Effector CD8-positive, alpha-beta T cell (primary cell): Measurements from ENCODE around the gene MSI2.

Source experiments
- DNase-seq: peaks from one replicate; lab custom pipeline; 2025; lab: John Stamatoyannopoulos, UW

MSI2 gene

DNA sequence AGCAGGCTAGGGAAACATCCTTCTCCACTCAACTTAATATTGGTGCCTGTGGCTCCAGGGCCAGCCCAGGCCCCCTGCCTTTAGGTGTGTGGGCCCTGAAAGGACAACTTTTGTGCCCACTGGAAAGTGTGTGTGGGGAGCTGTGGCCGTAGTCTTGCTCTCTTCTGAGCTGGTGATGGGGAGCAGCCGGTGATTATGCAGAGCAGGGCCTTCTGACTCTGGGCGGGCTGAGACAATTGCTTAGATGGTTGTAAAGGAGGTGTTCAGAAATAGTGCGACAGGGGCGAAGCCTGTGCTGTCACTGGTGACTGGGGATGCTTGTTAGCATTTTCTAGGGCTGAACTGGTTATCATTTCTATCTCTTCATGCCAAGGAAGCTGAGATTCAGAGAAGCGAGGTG, 62.6 kb downstream of the MSI2 start:
- no peak for DNase-seq

DNA sequence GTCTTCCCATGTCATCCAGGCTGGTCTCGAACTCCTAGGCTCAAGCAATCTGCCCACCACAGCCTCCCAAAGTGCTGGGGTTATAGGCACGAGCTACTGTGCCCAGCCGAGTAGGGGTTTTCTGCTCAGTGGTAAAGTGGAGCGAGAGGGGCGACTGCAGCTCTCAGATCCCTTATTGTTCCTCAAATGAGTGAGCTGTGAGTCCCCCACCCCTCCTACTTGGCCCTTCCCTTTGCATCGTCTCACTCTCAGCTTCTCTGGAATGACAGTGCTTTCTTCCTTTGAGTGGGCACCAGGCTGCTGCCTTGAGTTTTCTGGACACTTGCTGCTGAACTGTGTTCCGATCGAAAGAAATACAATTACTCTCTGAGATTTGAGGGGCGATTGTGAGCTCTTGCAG, 63.5 kb downstream of the MSI2 start:
- DNase-seq = no peak

DNA sequence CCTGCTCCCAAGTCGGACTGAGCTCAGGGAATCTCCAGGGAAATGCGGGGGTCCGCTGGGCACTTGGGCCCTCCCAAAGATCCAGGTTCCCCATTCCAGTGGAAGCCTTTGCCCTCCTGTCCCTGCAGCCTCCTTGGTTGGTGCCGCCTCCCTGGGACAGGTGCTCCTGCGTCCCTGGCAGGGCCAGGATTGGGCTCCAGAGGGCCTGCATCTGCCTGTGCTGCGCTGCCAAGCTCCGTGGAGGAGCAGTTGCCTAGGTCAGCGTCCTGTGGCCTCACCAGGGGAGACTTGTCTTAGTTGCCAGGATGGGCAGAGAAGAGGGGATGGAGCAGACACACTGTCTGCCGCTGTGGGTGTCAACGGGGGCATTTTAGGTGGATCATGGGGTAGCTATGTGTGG, 67.1 kb downstream of the MSI2 start:
- no peak for DNase-seq

DNA sequence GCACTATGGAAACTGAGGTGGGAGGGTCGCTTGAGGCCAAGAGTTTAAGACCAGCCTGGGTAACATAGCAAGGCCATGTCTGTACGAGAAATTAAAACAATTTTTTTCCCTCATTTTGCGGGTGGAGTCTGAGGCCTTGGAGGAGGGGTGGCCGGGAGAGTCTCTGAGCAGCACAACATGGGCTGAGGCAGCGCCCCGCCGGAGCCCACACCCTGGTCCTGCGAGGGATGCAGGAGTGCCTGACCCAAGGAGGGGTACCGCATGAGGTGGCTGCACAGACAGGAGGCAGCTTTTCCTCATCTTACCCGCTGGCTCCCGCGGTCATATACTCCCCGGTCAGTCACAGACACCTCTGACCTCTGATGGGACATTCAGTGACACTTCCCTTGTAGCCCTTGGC, 67.7 kb downstream of the MSI2 start:
- no peak for DNase-seq

DNA sequence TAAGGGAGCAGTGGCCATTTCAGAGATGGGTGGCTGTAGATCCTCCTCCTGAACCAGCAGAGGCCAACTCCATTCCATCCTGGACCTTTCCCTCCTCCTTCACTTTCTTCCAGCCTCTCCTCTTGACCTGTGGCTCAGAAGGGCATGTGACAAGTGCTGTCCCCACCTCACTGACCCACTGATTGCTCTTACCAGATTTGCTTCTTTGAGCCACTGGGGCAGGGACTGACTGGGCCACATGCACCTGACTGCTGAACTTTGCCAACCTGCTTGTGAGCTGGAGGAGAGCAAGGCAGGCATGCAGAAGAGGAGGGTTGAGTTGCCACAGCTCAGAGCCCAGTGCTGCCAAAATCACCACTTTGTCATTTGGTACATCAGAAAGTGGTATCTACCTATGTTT, 68.3 kb downstream of the MSI2 start:
- DNase-seq = no peak

DNA sequence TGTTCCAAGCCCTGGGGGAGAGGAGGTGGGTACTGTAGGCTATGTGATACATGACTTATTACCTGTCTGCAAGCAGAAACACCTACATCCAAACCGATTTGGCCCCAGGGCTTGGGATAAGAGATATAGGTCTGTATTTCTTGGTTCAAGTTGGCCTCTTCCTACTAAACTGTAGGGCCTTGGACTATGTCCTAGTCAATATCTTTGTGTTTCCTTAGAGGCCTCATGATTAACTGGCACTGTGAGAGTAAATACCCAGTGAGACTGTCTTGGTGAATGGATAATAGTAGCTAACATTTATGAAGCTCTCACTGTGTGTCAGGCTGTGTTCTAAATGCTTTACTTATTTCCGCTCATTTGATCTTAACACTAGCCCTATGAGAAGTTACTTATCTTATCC, 70.0 kb downstream of the MSI2 start:
- no peak for DNase-seq

DNA sequence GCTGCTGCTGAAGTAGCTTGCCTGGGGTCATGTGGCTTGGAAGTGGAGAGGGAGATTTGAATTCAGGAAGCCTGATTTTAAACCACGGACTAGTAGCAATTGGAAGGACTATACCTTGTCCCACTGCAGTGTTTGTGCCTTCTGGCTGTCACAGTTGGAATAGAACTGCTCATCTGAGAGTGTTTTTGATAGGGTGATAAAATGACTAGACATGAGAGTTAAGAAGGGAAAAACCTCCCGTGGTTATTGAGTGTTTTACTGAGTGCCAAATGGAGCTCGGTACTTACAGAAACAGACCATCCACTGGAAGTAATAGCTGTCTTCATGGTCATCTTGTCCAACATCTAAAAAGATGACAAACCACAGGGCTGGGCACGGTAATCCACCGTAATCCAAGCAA, 70.4 kb downstream of the MSI2 start:
- no peak for DNase-seq

DNA sequence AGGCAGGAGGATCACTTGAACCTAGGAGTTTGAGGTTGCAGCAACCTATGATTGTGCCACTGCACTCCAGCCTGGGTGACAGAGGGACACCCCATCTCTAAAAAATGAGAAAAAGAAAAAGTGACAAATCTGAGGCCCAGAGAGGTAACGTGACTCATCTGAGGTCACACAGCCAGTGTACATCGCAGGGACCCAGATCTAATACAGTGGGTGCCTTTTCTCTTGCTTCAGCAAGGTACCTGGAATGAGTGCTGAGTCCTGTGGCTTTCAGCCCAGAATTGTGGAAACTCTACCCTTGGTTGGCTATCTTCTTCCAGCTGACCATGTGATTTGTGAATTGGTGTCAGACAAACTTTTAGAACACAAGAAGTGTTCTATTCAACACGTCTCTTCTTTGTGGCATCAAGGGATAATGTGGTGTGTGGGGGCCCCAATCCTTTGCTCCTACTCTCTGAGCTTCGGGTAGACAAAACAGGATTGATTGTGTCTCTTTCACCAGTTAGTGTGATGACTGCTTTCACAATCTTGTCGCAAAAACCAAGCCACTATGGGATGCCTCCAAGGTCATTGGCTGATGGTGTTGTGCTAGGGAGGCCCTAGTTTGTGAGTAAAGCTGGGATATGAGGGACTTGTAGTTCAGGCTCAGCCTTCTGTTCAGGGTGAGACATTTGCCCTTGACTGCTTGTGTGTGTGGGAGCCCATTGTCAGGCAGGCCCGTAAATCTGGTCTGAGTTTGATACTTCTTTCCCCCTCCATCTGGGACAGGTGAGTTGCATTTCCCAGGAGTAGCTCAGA, 71.0 kb downstream of the MSI2 start:
- DNase-seq = no peak

DNA sequence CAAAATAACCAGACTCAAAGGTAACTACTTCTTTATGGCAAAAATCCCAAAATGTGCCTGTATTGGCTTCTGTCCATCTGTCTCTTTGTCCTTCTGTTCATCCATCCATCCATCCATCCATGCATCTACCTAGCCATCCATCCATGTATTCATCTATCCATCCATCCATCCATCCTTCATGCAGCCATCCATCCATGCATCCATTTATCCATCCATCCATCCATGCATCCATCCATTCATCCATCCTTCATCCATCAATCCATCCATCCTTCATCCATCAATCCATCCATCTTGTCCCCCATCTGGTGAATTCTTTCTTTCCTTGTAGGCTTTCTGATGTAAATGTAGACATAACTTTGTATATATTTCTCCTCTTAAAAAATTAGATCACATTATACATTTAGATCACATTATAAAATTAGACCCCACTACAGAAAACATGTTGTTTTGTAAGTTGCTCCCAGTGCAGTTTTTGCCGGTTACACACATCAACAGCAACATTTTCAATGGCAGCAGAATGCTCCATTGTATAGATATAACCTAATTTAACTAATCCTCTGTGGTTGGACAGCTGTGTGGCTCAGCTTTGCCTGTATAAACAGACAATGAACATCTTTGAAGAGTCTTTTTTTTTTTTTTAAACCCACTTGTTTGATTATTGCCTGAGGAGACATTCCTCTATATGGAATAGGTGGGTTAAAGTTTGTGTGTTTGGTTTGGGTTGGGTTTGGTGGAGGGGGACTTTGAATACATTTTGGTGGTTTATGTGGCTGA, 72.0 kb downstream of the MSI2 start:
- no peak for DNase-seq

DNA sequence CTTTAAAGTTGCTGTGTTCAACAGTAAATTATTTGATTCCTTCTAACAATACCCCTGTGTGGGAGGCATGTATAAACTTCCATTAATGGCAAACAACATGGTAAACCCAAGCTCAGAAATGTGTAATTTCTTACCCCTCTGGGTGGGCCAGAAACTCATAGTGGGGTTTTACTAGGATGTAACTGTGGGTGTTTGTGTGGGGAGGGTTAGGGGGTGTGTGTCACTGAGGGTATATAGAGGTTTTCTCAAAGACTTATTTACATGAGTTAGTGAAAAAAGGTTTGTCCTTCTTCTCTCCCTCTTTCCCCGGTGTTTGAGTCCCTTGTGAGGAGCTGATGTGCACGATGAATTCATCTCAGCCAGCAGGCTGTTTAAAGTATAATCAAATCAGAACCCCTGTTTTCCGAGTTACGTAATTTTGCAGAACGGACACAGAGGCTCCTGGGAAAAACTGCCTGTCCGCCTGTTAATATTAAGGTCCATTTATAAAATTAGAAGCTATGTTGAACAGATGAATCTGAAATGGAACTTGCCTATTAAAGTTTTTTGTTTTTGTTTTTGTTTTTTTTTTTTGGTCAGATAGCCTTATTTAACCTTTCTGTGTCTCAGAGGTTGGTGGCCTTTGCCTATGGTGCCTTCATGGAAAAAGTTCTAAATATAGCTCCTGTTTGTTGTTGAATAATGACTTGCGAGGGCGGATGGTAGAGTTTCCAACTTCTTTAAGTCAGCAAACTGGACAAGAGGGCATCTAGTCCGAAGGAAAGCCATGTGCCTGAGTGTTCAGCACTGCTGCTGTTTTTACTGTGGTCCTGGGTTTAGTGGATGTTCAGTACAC, 73.3 kb downstream of the MSI2 start:
- no peak for DNase-seq

DNA sequence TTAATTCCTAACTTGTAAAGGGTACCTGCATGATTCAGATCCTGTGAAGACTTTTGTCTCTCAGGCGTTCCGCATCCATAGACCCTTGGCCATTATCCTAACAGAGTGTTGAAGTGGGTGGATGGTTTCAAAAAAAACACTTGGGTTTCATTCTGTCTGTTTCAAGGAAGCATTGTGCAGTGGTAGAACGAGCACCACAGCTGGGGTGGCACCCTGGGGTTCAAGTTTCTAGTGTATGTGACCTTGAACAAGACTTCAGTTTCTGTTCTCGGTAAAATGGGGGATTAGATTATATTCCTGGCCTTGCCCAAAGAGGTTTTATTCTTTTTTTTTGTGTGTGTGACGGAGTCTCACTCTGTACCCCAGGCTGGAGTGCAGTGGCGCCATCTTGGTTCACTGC, 74.3 kb downstream of the MSI2 start:
- DNase-seq = no peak

DNA sequence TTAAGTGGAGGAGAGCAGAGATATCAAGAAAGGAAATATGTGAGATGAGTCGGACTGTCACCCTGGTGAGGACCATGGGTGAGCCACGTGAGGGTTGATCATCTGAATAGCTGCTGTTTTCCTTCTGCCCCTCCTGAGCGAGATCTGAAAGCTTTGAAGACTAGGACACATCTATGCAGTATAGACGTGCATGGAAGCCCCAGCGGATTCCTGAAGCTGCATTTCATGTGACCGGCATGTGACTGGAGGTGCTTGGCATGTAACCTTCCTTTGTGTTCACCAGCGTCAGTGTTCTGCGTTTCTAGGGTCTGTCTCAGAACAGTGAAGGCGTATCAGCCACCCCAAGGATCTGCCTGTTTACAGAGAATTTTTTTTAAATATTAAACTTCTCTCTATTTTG, 75.1 kb downstream of the MSI2 start:
- DNase-seq = no peak

DNA sequence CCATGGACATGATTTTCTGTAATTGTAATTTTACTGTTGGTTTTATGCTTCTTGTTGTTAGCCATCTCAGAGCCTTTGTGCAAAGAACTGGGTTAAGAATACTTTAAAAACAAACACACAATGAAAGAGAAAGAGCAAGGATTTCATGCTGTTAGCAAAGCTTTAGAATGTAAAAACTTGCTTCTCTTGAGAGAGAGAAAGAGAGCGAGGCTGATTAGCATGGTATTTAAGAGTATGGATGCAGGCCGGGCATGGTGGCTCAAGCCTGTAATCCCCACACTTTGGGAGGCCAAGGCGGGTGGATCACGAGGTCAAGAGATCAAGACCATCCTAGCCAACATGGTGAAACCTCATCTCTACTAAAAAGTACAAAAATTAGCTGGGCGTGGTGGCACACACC, 76.2 kb downstream of the MSI2 start:
- no peak for DNase-seq

DNA sequence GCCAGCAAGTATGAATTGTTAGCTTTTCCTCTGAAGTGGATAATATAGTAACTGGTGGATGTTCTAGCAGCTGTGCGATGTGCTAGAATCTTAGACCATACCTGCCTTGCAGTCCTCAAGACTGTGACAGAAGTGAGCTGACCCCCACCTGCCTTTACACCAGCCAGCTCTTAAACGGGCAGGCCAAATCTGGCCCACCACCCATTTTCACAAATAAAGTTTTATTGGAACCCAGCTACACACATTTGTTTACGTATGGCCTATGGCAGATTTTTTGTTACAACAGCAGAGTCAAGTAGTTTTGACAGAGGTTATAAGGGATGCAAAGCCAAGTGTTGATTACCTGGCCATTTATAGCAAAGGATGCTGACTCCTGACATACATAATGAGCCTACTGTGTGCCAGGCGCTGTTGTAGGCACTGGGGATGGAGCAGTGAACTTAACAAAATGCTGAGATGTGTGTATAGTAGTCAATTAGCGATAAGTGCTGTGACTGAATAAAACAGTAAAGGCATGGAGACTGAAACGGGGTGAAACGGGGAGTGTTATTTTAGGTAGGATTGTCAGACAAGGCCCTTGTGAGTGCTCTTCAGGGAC, 79.0 kb downstream of the MSI2 start:
- no peak for DNase-seq

DNA sequence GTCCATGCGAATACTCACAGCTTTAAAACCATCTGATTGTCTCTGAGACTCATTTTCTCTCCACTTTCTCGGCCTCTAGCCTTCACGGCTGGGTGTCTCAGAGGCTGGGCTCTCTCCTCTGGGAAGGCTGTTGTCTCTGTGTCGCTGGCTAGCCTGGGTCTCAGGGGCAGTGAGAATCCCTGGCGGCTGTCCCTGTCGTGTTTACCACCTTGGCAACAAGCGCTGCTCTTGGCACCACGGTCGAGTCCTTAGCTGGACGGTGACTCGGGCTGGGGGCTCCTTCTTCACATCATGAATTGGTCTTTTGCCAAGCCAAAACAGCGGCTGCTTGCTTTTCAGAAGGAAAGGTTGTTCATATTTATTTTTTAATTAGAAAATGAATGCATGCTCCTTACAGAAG, 81.1 kb downstream of the MSI2 start:
- DNase-seq = no peak

DNA sequence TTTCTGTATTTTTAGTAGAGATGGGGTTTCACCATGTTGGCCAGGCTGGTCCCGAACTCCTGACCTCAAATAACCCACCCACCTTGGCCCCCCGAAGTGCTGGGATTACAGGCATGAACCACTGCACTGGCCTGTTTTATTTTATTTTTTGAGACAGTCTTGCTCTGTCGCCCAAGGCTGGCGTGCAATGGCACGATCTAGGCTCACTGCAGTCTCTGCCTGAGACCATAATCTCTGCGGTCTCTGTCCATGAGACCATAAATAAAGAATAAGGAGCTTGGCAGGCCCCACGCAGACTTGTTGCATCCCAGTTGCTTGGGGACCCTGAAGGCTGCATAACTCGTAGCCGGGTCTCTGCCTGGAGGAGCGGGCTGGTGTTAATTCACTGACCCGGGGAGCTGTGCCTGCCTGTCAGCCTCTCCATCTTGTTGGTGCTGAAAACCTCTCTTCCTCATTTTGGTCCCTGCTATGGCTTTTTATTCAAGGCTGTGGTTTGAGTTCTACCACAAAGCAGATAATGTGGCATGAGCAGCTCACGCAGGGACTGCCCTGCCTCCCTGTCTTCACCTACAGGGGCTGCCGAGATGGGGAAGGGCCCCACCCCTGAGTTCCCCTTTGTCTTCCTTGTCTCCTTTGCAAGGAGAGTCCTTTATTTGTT, 82.1 kb downstream of the MSI2 start:
- no peak for DNase-seq

DNA sequence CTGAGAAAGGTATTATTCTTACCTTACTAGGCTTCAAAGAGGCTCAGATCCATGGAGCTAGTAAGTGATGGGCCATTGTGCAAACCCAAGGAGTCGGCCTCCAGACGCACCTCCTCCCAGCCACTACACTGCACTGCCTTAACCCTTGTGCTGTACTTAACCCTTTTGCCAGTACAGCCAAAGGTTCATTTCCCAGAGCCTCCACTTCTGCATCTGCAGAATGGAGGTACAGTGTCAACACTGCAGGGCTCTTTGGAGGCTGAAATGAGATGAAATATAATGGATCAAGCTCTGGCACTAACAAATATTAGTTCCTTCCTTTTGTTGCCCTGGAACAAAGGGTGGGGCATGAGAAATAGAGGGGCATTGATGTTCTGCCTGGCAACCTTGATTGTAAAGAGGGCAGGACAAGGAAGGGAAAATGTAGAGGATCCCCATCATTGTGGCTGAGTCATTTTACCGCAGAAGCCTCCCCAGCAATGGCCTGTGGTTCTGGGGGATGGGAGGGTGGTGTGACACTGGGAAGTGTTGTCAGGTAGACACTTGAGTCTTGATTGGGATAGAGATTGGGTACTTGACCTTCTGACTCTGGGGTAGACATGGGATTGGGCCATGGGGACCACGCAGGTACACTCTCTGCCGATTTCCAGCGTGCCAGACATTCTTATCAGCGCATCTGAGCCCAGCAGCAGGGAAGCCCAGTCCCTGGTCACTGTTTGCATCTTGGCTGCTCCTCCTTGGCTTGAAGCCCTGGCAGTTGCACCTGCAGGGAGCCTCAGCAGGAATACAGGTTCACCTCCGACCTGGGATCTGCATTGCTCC, 84.0 kb downstream of the MSI2 start:
- DNase-seq = no peak

DNA sequence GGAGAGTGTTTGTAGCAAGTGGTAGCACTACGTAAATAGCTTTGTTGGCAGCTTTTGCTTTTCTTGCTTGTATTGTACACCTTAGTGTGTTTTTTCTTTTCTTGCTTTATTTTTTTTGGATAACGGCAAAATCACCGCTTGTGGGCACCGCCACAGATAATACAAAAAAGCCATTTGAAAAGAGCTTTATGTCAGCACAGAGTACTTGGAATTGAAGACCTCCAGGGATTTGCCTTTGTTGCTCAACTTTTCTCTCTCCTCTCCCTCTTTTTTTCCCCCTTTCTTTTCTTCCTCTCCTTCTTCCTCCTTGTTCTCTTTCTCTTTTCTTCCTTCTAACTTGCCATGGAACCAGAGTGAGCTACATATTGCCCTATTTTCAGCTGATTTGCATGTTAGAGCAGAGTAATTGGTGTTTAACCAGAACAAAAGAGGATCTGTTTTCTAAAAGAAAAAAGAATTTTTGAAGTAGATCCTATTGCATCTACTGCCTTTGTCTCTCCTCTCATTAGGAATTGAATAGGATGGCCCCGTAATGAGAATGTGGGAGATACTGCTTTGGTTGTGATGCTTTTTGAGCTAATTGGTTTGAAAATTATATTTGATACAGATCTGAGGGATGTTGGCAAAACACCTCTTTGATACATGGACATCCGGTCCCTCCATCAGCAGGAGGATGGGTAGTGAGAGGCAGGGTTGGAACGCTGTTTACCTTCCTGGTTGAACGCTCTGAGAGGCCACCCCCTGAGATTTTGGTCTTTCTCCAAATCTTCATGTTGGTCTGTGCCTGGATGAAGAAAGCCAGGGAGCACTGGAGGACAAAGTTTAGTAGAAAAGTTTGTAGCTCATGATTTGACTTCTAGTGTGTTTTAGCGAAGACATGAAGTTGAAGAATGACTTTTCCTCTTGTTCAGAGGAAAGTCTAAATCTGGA, 85.6 kb downstream of the MSI2 start:
- no peak for DNase-seq

DNA sequence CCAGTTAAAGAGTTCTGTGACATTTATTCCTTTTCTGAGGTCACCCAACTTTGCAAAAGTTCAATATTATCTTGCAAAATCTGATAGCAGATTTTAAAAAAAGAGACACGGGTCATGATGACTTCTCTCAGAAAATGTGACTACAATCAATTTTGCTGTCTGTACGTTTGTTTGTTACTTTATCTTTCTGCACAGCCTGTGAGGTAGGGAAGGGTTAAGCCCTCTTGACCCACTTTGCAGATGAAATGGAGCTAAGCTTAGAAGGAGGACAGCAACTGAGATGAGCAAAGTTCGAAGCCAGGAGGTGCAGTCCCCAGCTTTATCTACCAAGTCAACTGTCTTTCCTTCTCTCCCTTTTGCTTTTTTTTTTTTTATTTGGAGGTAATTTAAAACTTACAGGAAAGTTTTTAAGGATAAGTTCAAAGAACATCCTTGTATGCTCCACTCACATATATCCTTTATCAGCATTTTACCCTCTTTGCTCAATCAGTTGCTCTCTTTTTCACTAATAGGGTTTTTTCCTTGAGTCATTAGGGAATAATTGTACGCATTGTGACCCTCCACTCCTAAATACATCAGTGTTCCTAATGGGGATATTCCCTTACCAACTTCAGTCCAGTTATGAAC, 86.8 kb downstream of the MSI2 start:
- DNase-seq = no peak
